Stimulated activated CD8-positive, alpha-beta memory T cell treated with anti-CD3 and anti-CD28 coated beads, Interleukin-15, amount 100 ng/mL, for 4 hours (primary cell): Measurements from ENCODE around the gene TCF25.
"Not testable (repeated sequence)": the region's sequence is repeated elsewhere in the genome, so short reads cannot be mapped to it uniquely, and the experiment has no call there.

ENCODE experiments used
- DNase-seq, 2 donors: peaks; one replicate each; pipeline ENCODE4 v3.0.0-alpha.2; 2020; ENCODE audit warnings: low read depth in 2 of 2

TCF25 gene

GRCh38 chr16:89918453-89919347 is 45.3 kb downstream of the TCF25 start, which contains the start of gene MC1R:
Gene MC1R, plus strand, starts transcription at chr16:89918862. Its CDS starts 397 bp downstream, at chr16:89919259.
- DNase-seq = no peak

- no peak for DNase-seq
These were observed 46.4 kb downstream of the TCF25 start for GRCh38 chr16:89919535-89920406.

GRCh38 chr16:89920723-89921122 is 47.3 kb downstream of the TCF25 start:
- no peak for DNase-seq

GRCh38 chr16:89921131-89921701 is 47.8 kb downstream of the TCF25 start:
- DNase-seq = no peak

GRCh38 chr16:89921702-89922476 is 48.5 kb downstream of the TCF25 start:
- DNase-seq = no peak

- DNase-seq = no peak
These were observed 49.1 kb downstream of the TCF25 start for GRCh38 chr16:89922477-89922883.

GRCh38 chr16:89922884-89923639 is 49.7 kb downstream of the TCF25 start, which contains the start of gene TUBB3:
Gene TUBB3, plus strand, starts transcription at chr16:89923342. Its CDS starts 60 bp downstream, at chr16:89923402.
- DNase-seq = no peak

GRCh38 chr16:89923640-89924296 is 50.4 kb downstream of the TCF25 start:
- DNase-seq = no peak

- no peak for DNase-seq
These were observed 51.0 kb downstream of the TCF25 start for GRCh38 chr16:89924297-89924924.

- DNase-seq = no peak
These were observed 51.5 kb downstream of the TCF25 start for GRCh38 chr16:89924925-89925307.

GRCh38 chr16:89925596-89926079 is 52.2 kb downstream of the TCF25 start:
- no peak for DNase-seq

GRCh38 chr16:89931305-89931896 is 58.0 kb downstream of the TCF25 start:
- DNase-seq = no peak

GRCh38 chr16:89931964-89932363 is 58.6 kb downstream of the TCF25 start:
- DNase-seq = no peak

- not testable (repeated sequence) for DNase-seq
These were observed 60.6 kb downstream of the TCF25 start for GRCh38 chr16:89934019-89934418.

GRCh38 chr16:89934611-89935553 is 61.5 kb downstream of the TCF25 start:
- no peak for DNase-seq

- not testable (repeated sequence) for DNase-seq
These were observed 62.2 kb downstream of the TCF25 start for GRCh38 chr16:89935620-89936019.

- DNase-seq = no peak
These were observed 62.6 kb downstream of the TCF25 start for GRCh38 chr16:89936034-89936433.

GRCh38 chr16:89936508-89936907 is 63.1 kb downstream of the TCF25 start:
- no peak for DNase-seq
